ENCODE data around the gene CYP27B1. TPM values are rescaled to one million over a fixed set of nuclear protein-coding genes. Genes with fewer than 3 reads are reported as not detected.

Gene CYP27B1
- total RNA-seq, 1 experiment from 2014 or later, result 11.6 TPM

DNA sequence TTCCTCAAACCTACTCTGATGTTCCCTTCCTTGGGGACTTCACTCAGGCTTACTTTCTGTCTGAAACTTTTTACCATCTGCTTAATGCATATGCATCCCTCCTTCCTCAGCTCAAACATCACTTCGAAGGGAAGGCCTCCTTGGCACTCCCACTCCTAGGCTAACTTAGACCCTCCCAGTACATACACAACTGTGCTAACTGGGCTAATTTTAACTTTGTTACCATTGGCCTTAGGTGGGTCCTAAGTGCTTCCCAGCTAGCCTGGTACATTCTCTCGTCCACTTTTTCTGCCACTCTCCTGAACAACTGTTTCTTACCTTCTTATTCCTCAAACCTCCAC lies 9.3 kb upstream of the CYP27B1 start:
- H3K36me3 ChIP-seq (ENCODE audit: control insufficient read depth in 1 of 2, insufficient read depth in 2 of 2, low read length in 2 of 2), result no peaks in the 10 kb centered on the region; a peak in 1 of 4 replicates
- TF ChIP-seq POLR2AphosphoS5 (IDR thresholded peaks at IDR 0.05; ENCODE audit: low read depth, low read length), result no peak
- TF ChIP-seq SIN3A (IDR thresholded peaks at IDR 0.05; ENCODE audit: low read depth), result no peak
- H3K9ac ChIP-seq (ENCODE audit: low read length), result no peak overlapping the region
- ChIA-PET CTCF (no interaction called here), RAD21 (ENCODE audit: low non-redundant PET in 1 of 2, low total read pairs in 2 of 2, uncharacterized antibody in 2 of 2, unreplicated experiment in 2 of 2) (no interaction called here), POLR2A (no interaction called here)
- no peaks in the 10 kb centered on the region for H3K9me3 ChIP-seq (ENCODE audit: control insufficient read depth in 1 of 2, insufficient read depth in 1 of 2, low read depth in 1 of 2, low read length in 2 of 2)
- H3K4me2 ChIP-seq (ENCODE audit: low read length), result no peak overlapping the region
- intact Hi-C loops (cut with micrococcal nuclease), result no loop called here
- no peak overlapping the region for H3K4me3 ChIP-seq (replicated peaks in 1 of 2; ENCODE audit: low read depth in 1 of 2, low read length in 2 of 2)
- H4K20me1 ChIP-seq (ENCODE audit: insufficient read depth), result no peaks in the 10 kb centered on the region
- H3K4me1 ChIP-seq (ENCODE audit: control insufficient read depth in 1 of 2, insufficient read depth in 2 of 2, low read length in 2 of 2), result peaks cover 5 to 9% of the 10 kb centered on the region in 2 experiments; a peak in 3 of 4 replicates
- no TSS peak for BruUV-seq (replicated peaks)
- peaks cover 15% of the 10 kb centered on the region for H3K79me2 ChIP-seq (ENCODE audit: insufficient read depth, low read length)
- ATAC-seq (no peak), DNase-seq (ENCODE audit: low read depth, low spot score) (no peak)
- H3K9me2 ChIP-seq (ENCODE audit: insufficient read depth), result no peaks in the 10 kb centered on the region
- H2AFZ ChIP-seq (ENCODE audit: low read depth, low read length, poor library complexity, severe bottlenecking), result no peak overlapping the region
- no peaks in the 10 kb centered on the region for H3K27me3 ChIP-seq (ENCODE audit: insufficient read depth, low read length)
- H3K27ac ChIP-seq (ENCODE audit: low read depth, low read length), result no peak overlapping the region

DNA sequence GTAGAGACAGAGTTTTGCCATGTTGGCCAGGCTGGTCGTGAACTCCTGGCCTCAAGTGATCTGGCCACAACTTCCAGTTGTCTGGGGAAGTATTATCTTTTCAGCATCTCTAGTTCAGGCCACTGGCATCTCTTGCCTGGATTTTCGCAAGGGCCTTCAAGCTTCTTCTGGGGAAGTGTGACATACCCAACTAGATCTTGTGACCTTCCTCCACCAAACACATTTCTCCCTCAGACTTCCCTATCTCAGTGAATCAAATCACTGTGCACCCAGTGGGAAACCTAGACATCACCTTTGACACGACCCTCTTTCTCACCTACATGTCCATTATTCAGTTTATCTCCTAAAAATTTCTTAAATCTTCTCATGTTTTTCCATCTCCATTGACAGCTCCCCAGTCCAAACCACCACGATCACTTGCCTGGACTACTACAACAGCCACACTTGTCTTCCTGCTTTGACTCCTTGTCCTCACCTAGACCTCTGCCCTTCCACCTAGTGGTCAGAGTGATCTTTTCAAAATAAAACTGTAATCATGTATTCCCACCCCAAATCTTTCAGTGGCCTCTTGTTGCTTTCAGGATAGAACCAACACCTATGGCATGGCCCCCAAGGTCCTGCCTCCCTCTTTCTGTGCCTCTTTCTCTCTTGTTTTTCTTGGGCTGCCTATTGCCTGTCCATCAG lies 8.8 kb upstream of the CYP27B1 start:
- Histone ChIP-seq H3K9me3 (ENCODE audit: control insufficient read depth in 1 of 2, insufficient read depth in 1 of 2, low read depth in 1 of 2, low read length in 2 of 2) (no peaks in the 10 kb centered on the region), H2AFZ (ENCODE audit: low read depth, low read length, poor library complexity, severe bottlenecking) (no peak overlapping the region), H3K4me2 (ENCODE audit: low read length) (no peak overlapping the region), H3K4me3 (replicated peaks in 1 of 2; ENCODE audit: low read depth in 1 of 2, low read length in 2 of 2) (no peak overlapping the region), H3K9ac (ENCODE audit: low read length) (no peak overlapping the region), H3K79me2 (ENCODE audit: insufficient read depth, low read length) (peaks cover 20% of the 10 kb centered on the region), H3K36me3 (ENCODE audit: control insufficient read depth in 1 of 2, insufficient read depth in 2 of 2, low read length in 2 of 2) (peaks cover 0 to 3% of the 10 kb centered on the region in 2 experiments; a peak in 1 of 4 replicates), H3K27me3 (ENCODE audit: insufficient read depth, low read length) (no peaks in the 10 kb centered on the region), H3K27ac (ENCODE audit: low read depth, low read length) (no peak overlapping the region), H3K4me1 (ENCODE audit: control insufficient read depth in 1 of 2, insufficient read depth in 2 of 2, low read length in 2 of 2) (peaks cover 5 to 15% of the 10 kb centered on the region in 2 experiments; a peak in 3 of 4 replicates), H4K20me1 (ENCODE audit: insufficient read depth) (no peaks in the 10 kb centered on the region), H3K9me2 (ENCODE audit: insufficient read depth) (no peaks in the 10 kb centered on the region)
- TF ChIP-seq, protein P1, sequence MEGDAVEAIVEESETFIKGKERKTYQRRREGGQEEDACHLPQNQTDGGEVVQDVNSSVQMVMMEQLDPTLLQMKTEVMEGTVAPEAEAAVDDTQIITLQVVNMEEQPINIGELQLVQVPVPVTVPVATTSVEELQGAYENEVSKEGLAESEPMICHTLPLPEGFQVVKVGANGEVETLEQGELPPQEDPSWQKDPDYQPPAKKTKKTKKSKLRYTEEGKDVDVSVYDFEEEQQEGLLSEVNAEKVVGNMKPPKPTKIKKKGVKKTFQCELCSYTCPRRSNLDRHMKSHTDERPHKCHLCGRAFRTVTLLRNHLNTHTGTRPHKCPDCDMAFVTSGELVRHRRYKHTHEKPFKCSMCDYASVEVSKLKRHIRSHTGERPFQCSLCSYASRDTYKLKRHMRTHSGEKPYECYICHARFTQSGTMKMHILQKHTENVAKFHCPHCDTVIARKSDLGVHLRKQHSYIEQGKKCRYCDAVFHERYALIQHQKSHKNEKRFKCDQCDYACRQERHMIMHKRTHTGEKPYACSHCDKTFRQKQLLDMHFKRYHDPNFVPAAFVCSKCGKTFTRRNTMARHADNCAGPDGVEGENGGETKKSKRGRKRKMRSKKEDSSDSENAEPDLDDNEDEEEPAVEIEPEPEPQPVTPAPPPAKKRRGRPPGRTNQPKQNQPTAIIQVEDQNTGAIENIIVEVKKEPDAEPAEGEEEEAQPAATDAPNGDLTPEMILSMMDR (IDR thresholded peaks at IDR 0.05 in 2 of 3, conservative IDR thresholded peaks at IDR 0.05 in 1 of 3; ENCODE audit: borderline replicate concordance in 1 of 3, insufficient read depth in 1 of 3, low read depth in 2 of 3, low read length in 2 of 3), result peak in 1 of 3 experiments; percentile 28; a peak in 1 of 6 replicates
- no peak for TF ChIP-seq YY1 (IDR thresholded peaks at IDR 0.05; ENCODE audit: extremely low read depth, insufficient replicate concordance, low read depth, low read length)
- no TSS peak for BruUV-seq (replicated peaks)
- intact Hi-C loops (cut with micrococcal nuclease), result no loop called here
- ATAC-seq (no peak), DNase-seq (ENCODE audit: low read depth, low spot score) (no peak)
- CTCF ChIA-PET, result interaction anchor here (0.7 to 1.2 kb wide), 2 partner anchors 27 to 115 kb away, joined by 3 to 4 read pairs; no protein-coding TSS in a partner anchor
- RAD21 ChIA-PET (ENCODE audit: low non-redundant PET in 1 of 2, low total read pairs in 2 of 2, uncharacterized antibody in 2 of 2, unreplicated experiment in 2 of 2), result no interaction called here
- POLR2A ChIA-PET, result no interaction called here

All from HCT116 (cell line).